GM18858 (cell line): ENCODE data around the gene CLSTN2.

Source experiments
- ATAC-seq: cut with Tn5 transposase; IDR thresholded peaks from one replicate; pipeline ENCODE4 v1.9.1; 2021; ENCODE audit not compliant: unreplicated experiment

The CLSTN2 gene

GRCh38 chr3:139941580-139941979, 6.6 kb downstream of the CLSTN2 start:
- ATAC-seq = no peak

DNA sequence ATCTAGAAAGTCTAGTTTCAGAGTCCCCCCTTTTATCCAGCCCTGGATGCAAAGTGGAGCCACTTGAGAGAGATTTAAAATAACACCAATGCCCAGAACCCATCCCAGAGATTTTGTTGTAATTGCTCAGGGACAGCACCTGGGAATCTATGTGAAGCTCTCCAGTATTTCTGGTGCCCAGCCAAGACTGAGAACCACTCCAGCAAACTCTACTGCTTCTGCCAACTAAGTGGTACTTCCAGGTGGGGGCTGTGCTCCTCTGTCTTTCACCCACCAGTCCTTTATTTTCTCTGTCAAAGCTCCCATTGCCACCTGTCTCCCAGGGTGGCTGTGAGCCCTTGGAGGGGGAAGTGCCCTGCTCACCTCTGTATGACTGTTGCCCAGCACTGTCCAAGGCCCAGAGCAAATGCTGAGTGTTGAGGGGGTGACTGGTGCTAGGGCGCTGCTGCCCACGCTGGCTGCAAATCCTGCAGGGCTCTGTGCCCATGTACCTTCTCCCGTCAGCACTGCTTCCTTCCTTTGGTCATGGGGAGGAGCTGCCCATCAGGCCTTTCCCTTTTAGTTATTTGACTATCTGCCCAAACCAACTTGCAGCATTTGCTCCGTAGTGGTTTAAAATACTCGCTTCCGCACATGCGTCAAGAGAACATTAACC, 9.4 kb downstream of the CLSTN2 start:
- ATAC-seq = no peak

DNA sequence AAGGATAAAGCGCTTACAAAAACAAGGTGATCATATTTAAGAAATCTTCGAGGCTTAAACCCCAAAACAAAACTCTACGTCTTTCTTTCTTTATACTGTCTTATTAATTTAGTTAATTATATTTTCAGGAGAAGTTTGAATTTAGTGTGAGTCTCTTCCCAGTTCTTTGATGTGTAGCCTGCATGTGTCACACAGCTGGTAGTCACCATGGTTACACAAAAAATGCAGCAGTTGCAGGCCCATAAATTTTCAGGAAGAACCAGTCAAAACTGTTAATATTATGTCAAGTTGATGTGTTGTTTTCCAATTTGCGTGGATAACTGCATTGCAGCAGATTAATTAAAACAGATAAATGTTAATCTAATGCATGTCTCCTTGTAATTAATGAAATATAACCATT, 10.4 kb downstream of the CLSTN2 start:
- ATAC-seq = no peak

GRCh38 chr3:139945942-139946341, 11.0 kb downstream of the CLSTN2 start:
- ATAC-seq = no peak

DNA sequence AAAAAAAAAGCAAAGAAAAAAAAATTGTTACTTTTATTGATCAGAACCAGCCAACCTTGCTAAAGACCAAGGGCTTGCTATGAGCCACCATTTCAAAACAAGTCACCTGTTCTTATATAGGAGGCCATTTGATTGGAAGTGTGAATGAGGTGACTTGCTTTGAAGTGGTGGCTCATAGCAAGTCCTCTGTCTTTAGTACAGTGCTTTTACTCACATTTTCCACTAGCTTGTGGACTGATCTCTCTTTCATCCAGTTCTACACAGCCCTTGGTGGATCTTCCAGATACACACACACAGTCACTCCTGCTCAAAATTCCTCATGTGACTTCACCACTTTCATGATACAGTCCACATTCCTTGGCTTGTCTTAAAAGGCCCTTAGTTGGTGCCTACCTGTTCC, 13.5 kb downstream of the CLSTN2 start:
- no peak for ATAC-seq

DNA sequence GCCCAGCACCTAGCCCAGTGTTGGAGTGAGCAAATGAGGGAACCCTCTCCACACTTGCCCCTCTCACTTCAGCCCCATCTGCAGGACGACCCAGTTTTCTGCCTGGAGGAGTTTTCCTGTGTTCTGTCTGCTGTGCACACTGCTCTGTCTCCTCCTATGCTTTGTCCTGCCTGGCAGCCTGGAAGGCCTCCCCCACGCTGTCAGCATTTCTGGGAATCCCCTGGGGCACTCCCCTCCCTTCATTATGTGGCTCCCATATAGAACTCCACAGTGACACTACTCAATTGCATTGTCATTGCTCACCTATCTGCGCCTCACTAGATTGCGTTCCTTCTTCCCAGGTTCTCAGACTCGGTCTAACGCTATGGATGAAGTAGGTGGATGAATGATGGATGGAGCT, 13.9 kb downstream of the CLSTN2 start:
- ATAC-seq = no peak

DNA sequence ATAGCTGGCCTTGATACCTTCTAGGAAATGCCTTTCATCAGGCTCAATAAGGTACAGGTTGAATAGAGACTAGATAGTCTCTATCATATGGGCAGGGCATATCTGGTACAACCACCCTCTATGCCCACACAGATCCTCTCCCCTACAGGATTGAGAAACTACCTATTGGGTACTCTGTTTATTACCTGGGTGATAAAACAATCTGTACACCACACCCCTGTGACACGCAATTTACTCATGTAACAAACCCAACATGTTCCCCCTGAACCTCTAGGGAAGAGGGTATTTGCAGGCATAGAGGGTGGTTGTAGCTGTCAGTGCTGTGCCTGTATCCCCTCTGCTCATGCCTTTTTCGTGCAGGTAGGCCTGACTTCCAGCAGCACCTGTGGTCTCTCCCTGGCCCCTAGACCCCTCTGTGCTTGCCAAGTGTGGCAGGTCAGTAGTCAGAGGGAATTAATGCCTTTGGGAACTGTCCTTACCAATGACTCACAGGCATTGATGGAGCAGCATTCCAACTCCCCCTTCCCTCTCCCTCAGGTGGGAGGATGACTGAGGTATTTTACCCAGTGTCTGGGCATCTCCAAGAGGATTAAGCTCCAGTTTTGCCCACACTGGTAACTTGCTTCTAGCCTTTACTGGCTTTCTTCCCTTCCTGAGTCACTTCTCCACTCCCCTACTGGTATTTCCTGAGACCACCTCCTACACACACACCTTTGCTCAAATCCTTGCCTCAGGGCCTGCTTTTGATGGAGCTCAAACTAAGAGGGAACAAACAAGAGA, 18.3 kb downstream of the CLSTN2 start:
- no peak for ATAC-seq

DNA sequence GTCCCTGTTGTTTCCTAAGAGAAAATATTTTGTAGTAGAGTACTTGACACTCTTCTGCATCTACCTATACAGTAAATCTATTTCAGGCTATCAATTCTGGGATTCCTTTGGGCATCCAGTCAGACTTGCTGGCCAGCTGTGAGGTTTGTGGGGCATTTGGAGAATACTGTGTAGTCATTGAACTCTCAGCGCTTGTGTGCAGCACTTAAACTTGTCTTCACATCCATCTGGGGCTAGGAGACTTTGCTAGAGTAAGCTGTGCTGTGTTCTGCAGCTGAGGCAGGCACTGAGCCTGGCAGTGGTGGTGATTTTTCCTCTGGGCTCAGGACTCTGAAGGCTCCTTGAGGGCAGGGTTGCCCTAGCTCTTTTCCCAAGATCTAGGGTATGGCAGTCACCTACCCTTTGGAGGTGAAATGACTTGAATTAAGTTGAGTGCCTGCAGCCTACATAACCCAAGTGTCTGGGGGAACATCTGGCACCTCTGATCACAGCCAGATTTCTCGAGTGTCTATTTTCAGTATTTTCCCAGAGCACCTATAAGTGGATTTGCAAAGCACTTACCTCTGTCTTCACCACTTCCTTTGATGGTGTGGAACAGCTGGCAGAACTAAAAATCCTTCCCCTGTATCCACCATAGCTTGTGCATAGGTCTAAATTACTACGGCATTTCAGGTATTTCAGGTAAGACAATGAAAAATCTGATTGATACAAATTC, 19.3 kb downstream of the CLSTN2 start:
- no peak for ATAC-seq

DNA sequence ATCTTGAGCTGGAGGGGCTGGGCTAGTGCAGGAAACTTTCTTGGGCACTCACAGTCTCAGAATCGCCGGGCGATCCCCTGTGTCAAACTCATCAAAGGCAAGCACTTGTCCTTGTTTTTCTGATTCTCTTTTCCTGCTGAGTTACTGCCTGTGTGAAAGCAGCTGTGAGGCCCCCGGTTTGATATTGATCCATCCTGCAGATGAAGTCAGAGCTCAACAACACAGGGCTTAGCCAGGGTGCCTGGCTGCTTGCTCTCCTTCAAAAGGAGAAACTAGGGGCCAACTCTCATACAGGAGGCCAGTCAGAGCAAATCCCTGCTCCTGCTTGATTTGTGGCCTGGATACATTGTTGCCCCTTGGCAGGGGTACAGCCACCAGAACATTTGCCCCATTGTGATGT, 22.9 kb downstream of the CLSTN2 start:
- no peak for ATAC-seq

DNA sequence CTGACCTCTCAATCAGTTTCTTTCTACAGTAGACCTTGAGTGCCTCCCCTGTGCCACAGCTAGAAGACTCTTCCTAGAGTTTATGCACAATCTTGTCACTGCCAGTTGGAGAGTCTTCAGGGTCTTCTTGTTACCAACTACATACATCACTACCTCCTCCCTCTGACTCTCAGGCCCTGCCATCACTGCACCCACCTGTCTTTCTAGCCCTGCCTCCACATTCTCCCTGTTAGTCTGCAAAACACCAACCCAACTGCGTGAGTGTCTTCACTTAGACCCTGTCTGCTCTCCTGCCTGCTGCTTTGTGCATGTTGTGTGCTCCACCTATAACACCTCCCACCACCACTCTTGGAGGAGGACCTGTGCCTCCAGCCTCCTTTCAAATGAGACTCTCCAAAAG, 34.4 kb downstream of the CLSTN2 start:
- ATAC-seq = no peak

GRCh38 chr3:139970526-139970925, 35.5 kb downstream of the CLSTN2 start:
- no peak for ATAC-seq

GRCh38 chr3:139974809-139975425, 39.9 kb downstream of the CLSTN2 start:
- ATAC-seq = no peak

- ATAC-seq = no peak
These were observed 40.8 kb downstream of the CLSTN2 start for GRCh38 chr3:139975594-139976365.

DNA sequence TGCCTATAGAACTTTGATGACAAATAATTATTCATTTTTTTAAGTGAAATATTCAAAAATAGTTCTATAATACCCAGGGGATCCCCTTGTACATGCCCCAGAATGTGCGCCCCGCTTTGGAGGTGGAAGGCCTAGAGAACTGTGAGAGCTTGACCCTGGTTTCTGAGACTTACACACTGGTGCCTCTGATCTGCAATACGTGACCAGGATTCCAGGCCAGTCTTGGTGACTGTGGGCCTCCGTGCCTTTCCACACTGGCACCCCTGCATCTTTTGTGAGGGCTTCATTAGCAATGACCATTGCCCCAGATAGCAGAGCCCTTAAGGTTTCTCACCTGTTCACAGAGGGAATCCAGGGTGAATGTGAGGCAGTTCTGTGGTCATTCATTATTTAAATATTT, 44.0 kb downstream of the CLSTN2 start:
- no peak for ATAC-seq

- no peak for ATAC-seq
These were observed 45.0 kb downstream of the CLSTN2 start for GRCh38 chr3:139979991-139980390.

DNA sequence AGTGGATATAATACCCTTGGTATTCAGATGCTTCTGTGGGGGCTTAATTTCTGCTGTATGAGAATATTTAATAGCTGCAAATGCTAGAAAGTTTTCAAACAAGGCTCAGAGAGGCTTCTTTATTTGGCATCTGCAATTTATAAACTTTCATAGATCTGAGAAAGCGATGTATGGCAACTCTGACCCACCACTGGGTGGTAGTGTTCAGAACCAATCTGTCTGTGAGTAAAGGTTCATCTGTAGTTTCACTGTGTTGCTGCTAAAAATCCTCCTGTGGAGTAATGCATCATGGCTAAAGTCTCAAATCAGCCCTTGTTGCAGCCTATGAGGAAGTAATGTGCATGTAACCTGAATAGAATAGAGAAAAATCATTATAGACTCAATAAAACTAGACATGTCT, 47.4 kb downstream of the CLSTN2 start:
- no peak for ATAC-seq

- no peak for ATAC-seq
These were observed 50.6 kb downstream of the CLSTN2 start for GRCh38 chr3:139985576-139985975.

DNA sequence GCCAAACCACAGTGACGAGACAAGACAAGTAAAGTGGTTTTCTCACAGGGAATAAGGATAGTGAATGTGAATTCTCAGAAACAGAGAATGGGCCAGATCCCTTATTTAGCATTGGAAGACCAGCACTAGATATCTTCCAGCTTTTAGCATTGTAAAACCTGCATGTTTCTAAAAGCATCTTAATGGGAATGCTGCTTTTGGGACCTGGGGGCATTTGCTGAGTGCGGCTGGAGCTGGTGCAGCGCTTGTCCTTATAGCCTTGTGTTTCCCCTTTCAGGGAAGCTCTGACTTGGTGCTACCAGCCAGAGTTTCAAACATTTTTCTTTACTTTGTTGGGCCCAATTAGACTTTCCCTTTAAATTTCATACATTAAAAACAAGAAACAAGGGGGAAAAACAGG, 52.9 kb downstream of the CLSTN2 start:
- no peak for ATAC-seq

- ATAC-seq = no peak
These were observed 53.6 kb downstream of the CLSTN2 start for GRCh38 chr3:139988472-139989156.

GRCh38 chr3:139994891-139995290, 59.9 kb downstream of the CLSTN2 start:
- ATAC-seq = no peak
